Skeletal muscle cell (primary cell): ENCODE measurements around the gene PLCD4.

Experiments
- DNase-seq: peaks from one replicate; pipeline ENCODE4 v3.0.0-alpha.2; 2010; ENCODE audit warnings: low read depth
- H3K4me3 ChIP-seq: 2 replicates; pipeline ENCODE4 v1.5.1; 2011; ENCODE audit warnings: low read depth, mild to moderate bottlenecking, control low read depth, low read length, moderate library complexity

The PLCD4 gene

GRCh38 chr2:218659988-218660358 is 52.3 kb downstream of the PLCD4 start:
- no peak for DNase-seq
- peak overlapping the region; percentile 94 for H3K4me3 ChIP-seq

DNA sequence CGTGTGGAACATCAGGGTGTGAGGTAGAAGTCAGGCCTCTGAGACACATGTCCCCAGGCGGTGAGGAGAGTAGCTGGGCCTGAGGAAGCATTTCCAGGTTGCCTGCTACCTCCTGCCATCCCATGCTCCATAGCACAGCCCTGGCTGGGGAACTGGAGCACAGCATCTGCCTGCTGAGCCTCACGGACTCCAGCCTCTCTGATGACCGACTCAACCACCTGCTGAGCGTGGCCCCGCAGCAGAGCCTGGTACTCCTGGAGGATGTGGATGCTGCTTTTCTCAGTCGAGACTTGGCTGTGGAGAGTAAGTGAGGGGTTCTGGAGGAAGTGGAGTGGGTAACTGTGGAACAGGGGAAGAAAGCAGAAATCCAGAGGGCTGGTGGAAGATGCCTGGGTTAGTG is 54.7 kb downstream of the PLCD4 start:
- DNase-seq, result no peak
- no peak overlapping the region for H3K4me3 ChIP-seq

DNA sequence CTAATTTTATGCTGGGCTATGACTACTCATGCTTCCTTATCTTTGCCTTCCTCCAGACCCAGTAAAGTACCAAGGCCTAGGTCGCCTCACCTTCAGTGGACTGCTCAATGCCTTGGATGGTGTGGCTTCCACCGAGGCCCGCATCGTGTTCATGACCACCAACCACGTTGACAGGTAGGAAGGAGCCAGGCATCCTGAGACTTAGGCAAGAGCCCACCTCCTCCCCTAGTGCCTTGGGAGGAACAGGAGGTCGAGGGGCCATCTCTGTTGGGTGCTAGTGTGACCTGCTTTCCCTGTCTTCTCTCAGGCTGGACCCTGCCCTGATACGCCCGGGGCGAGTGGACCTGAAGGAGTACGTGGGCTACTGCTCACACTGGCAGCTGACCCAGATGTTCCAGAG is 55.1 kb downstream of the PLCD4 start:
- no peak for DNase-seq
- no peak overlapping the region for H3K4me3 ChIP-seq

DNA sequence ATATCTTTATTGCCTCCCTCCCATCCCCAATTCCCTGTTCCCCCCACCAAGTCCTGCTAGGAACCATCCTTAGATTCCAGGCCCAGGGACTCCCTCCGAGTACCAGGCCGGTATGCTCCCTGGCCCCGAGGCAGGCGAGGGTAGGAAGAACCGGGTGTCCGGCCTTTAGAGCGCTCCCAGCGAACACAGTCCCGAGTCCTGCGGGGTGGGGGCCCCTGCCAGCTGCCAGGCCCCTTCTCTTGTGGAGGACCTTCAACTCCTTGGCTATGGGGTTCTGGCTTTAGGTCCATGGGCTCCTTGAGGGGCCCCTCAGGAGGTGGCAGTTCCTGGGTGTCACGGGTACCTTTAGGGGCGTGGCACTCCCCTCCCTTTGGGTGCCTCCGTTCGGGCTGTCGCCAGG is 56.2 kb downstream of the PLCD4 start:
- DNase-seq, result no peak

GRCh38 chr2:218664653-218665052 is 57.0 kb downstream of the PLCD4 start:
- no peak overlapping the region for H3K4me3 ChIP-seq
- DNase-seq, result no peak

More for the DNA sequence above, 56.2 kb downstream of the PLCD4 start:
- H3K4me3 ChIP-seq, result no peak overlapping the region

GRCh38 chr2:218671097-218671653 is 63.5 kb downstream of the PLCD4 start:
- peak overlapping the region; percentile 88 for H3K4me3 ChIP-seq
- DNase-seq, result no peak

GRCh38 chr2:218671654-218672566 is 64.2 kb downstream of the PLCD4 start, which contains the start of the genes RNF25 and STK36:
Gene RNF25 (minus strand): TSS chr2:218672002. CDS start chr2:218671970, 32 bp downstream.
Gene STK36 (plus strand): TSS chr2:218672086. CDS start chr2:218672830, 744 bp downstream.
- peak within 1 kb of the TSS; percentile 88 for H3K4me3 ChIP-seq
- peak; percentile 64 for DNase-seq

DNA sequence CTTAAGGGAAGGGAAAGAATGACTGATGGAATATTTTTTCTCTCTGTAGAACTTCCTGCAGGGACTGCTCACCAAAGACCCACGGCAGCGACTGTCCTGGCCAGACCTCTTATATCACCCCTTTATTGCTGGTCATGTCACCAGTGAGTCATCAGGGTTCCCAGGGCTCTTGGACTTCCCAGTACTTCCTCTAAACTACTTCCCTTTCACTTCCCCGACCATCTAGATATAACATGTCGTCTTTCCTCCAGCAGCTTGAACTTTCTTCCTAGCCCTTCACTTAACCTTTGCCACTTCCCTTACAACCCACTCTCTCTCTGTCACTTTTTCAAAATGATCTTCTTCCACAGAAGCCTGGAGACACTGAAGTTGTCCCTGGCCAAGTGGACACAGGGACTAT is 71.4 kb downstream of the PLCD4 start:
- no peak overlapping the region for H3K4me3 ChIP-seq
- DNase-seq, result no peak

DNA sequence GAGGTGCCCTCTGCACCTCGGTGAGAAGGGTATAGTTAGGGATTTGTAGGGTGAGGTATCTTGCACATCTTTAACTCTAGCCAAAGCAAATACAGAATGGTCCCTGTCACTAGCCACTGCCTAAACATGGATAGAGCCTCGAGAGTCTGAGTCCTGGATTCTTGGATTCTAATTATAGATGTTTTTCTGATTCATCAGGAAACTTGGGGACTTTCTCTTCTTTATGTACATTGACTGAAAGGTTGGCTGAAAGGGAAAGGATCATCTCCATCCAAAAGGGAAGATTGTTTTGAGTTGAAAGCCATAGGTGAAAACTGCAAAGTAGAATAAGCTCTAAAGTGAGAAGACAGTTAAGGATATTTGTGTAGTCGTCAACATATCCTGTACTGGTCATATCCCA is 72.4 kb downstream of the PLCD4 start:
- DNase-seq, result no peak
- no peak overlapping the region for H3K4me3 ChIP-seq
